ENCODE results near the gene ELMO3.

Gene ELMO3

GRCh38 chr16:67163164-67163998 lies 35.5 kb upstream of the ELMO3 start:
- no peak for FAIRE-seq

GRCh38 chr16:67163999-67164558 lies 34.9 kb upstream of the ELMO3 start:
- DNase-seq (ENCODE audit: extremely low spot score, insufficient read length, low read depth) = no peak
- FAIRE-seq = no peak

More at GRCh38 chr16:67163164-67163998, 35.5 kb upstream of the ELMO3 start:
- DNase-seq (ENCODE audit: extremely low spot score, insufficient read length, low read depth) = no peak

- DNase-seq (ENCODE audit: extremely low spot score, insufficient read length, low read depth) (no peak), FAIRE-seq (no peak)
Measured at GRCh38 chr16:67164599-67165061, 34.3 kb upstream of the ELMO3 start, which contains the start of gene HSF4. Gene HSF4 (plus strand): TSS chr16:67164745. CDS start chr16:67164812, 67 bp downstream.

GRCh38 chr16:67165121-67166078 lies 33.5 kb upstream of the ELMO3 start:
- DNase-seq (ENCODE audit: extremely low spot score, insufficient read length, low read depth) (no peak), FAIRE-seq (no peak)

GRCh38 chr16:67166110-67166547 lies 32.8 kb upstream of the ELMO3 start:
- FAIRE-seq (no peak), DNase-seq (ENCODE audit: extremely low spot score, insufficient read length, low read depth) (no peak)

- FAIRE-seq = no peak
- DNase-seq (ENCODE audit: extremely low spot score, insufficient read length, low read depth) = no peak
Measured at GRCh38 chr16:67166598-67167168, 32.2 kb upstream of the ELMO3 start.

- FAIRE-seq = no peak
- DNase-seq (ENCODE audit: extremely low spot score, insufficient read length, low read depth) = no peak
Measured at GRCh38 chr16:67167588-67167987, 31.3 kb upstream of the ELMO3 start.

GRCh38 chr16:67169011-67169451 lies 29.9 kb upstream of the ELMO3 start:
- DNase-seq (ENCODE audit: extremely low spot score, insufficient read length, low read depth) (no peak), FAIRE-seq (no peak)

GRCh38 chr16:67169642-67170167 lies 29.2 kb upstream of the ELMO3 start:
- DNase-seq (ENCODE audit: extremely low spot score, insufficient read length, low read depth) (no peak), FAIRE-seq (no peak)

GRCh38 chr16:67170168-67170948 lies 28.6 kb upstream of the ELMO3 start, which contains the start of gene NOL3:
Gene NOL3 (plus strand): TSS chr16:67170538.
- peak; percentile 26 for FAIRE-seq
- DNase-seq (ENCODE audit: extremely low spot score, insufficient read length, low read depth) = no peak

- no peak for FAIRE-seq
- no peak for DNase-seq (ENCODE audit: extremely low spot score, insufficient read length, low read depth)
Measured at GRCh38 chr16:67170949-67171649, 27.8 kb upstream of the ELMO3 start.

- FAIRE-seq = no peak
- DNase-seq (ENCODE audit: extremely low spot score, insufficient read length, low read depth) = no peak
Measured at GRCh38 chr16:67173323-67173722, 25.6 kb upstream of the ELMO3 start.

GRCh38 chr16:67173808-67174705 lies 24.9 kb upstream of the ELMO3 start:
- FAIRE-seq (peak; percentile 67), DNase-seq (ENCODE audit: extremely low spot score, insufficient read length, low read depth) (no peak)

GRCh38 chr16:67174706-67175231 lies 24.2 kb upstream of the ELMO3 start:
- DNase-seq (ENCODE audit: extremely low spot score, insufficient read length, low read depth) (no peak), FAIRE-seq (no peak)

GRCh38 chr16:67176662-67177061 lies 22.3 kb upstream of the ELMO3 start:
- FAIRE-seq (no peak), DNase-seq (ENCODE audit: extremely low spot score, insufficient read length, low read depth) (no peak)

- DNase-seq (ENCODE audit: extremely low spot score, insufficient read length, low read depth) (no peak), FAIRE-seq (no peak)
Measured at GRCh38 chr16:67177743-67178699, 20.9 kb upstream of the ELMO3 start.

Data from GM18507 (cell line).